Measurements from ENCODE around the gene KCNJ4.
"Not testable (repeated sequence)": the region's sequence is repeated elsewhere in the genome, so short reads cannot be mapped to it uniquely, and the experiment has no call there.

Gene KCNJ4

DNA sequence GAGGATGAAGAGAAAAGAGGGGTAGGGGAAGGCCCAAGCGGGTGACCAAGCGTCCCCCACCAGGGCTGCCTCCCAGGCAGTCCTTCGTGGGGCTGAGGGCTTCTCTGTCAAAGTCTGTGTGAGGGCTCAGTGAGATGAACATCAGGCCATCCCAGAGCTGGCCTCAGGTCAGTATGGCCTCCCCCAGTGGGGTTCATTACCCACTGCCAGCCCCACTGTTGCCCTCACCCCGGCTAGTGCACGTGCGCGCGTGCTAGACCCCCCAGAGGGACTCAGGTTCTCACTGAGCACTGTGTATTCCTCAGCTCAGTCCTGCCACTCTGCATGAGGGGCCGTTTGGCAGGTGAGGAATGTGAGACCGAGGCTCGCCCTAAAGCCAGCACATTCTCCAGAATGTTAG, 16.2 kb upstream of the KCNJ4 start:
- no peak for DNase-seq (ENCODE audit: low read depth in 2 of 2)

DNA sequence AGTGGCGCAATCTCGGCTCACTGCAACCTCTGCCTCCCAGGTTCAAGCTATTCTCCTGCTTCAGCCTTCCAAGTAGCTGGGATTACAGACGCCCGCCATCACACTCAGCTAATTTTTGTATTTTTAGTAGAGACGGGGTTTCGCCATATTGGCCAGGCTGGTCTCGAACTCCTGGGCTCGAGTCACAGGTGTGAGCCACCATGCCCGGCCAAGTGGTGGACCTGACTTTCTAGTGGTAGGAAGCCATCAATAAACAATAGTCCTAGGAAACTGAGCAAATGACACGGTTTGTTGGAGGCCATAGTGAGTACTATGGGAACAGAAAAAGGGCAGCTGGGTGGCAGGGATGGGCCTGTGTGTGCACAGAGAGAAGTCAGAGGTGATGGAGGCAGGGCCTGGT, 15.2 kb upstream of the KCNJ4 start:
- DNase-seq (ENCODE audit: low read depth in 2 of 2), result not testable (repeated sequence)

DNA sequence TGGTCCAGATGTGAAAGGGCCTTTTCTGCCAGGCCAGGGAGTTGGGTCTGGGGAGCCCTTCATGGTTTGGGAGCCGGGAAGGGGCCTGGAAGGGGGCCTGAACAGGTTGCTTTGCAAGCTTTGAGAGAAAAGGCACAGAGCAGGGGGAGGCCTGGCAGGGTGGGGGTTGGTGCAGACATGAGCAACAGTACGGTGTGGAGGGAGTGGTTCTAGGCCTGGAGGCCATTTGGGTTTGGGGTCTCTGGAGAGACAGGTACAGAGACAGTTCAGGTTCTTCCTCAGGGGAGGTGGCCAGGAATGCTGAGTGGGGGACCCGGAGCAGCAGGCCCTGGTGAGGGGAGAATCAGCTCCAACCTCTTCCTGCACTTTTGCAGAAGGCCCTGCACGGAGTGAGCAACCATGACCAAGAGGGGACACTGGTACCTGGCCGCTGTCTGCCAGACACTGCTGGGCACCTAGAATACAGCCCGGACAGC, 14.3 kb upstream of the KCNJ4 start:
- no peak for DNase-seq (ENCODE audit: low read depth in 2 of 2)

DNA sequence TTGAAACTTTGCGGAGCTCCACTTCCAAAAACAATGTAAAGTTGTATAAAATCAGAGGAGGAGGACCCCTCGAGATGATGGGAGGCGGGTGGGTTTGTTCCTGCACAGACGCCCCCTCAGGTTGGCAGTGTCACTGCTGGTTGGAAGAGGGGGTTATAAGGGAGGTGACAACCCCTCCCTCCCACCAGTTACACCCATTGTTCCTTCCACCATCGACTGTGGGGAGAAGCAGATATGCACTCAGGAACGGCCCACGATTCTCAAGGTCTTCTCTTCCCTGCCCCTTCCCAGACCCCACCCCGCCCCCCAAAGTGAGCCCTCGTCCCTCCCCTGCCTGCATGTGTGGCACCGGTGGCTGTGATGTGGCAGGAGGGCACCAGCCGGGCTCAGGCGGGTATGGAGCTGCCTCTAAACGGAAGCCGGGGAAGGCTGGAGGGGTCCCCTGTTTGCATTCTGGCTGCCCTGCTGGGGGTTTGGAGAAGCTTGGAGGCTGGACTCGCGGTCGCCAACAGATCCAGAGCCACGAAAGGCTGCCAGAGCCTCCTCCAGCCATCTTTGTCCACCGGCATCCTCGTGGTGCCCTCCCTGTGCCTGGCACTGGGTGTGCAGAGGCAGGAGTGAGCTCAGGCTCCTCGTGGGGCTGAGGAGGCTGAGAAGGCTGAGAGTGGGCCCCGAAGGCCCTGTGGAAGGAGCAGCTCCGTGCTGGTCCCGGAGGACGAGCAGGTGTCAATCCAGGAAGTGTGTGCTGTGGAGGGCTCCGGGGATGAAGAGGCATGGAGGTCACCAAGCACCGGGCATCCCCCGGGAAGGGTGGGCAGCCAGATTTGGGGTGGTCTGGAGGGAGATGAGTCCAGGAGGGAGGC, 13.7 kb upstream of the KCNJ4 start:
- no peak for DNase-seq (ENCODE audit: low read depth in 2 of 2)

DNA sequence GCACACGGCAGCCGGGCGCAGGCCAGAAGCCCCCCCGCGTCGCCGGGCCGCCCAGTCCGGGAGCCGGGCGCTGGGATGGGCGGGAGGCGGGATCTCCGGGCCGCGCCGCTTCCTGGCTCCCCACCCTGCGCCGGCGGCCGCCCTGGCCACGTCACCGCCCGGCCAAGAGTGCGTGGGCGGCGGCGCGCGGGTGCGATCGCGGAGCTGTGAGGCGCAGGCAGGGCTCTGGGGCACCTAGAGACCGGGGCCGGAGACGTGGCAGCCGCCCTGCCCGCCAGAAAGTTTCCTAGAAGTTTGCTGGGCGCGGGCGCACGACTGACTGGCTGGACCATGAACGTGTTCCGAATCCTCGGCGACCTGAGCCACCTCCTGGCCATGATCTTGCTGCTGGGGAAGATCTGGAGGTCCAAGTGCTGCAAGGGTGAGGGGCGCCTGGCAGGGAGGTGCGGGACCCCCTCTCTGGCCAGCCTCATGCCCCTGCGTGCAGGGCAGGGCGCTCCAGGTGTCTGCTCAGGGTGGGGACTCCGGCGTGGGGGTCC, 13.0 kb upstream of the KCNJ4 start, which contains the start of gene KDELR3:
KDELR3 (plus strand) TSS at position 193 of the 539 bp plus-strand sequence; CDS start at position 331, 138 bp downstream.
- peak in 1 of 2 donors; percentile 11 for DNase-seq (ENCODE audit: low read depth in 2 of 2)

DNA sequence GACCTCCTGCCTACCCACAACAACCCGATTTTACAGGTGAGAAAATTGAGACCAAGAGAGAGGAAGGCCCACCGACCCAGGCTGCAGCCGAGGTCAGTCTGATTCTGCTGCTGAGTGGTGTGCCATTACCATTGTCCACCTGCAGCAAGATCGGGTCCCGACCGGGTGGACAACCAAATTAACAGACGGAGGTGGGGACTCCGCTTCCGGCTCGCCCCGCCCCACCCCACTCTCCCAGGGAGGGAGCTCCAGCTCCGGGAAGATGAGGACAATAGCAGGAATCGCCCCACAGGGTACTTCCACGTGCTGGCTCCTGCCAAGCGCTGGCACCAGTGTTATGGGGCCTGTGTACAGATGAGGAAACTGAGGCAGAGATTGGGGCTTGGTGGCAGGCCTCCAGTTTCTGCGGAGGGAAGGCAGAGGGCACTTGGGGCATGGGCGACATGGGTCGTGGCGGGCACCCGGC, 12.5 kb upstream of the KCNJ4 start:
- DNase-seq (ENCODE audit: low read depth in 2 of 2), result no peak

DNA sequence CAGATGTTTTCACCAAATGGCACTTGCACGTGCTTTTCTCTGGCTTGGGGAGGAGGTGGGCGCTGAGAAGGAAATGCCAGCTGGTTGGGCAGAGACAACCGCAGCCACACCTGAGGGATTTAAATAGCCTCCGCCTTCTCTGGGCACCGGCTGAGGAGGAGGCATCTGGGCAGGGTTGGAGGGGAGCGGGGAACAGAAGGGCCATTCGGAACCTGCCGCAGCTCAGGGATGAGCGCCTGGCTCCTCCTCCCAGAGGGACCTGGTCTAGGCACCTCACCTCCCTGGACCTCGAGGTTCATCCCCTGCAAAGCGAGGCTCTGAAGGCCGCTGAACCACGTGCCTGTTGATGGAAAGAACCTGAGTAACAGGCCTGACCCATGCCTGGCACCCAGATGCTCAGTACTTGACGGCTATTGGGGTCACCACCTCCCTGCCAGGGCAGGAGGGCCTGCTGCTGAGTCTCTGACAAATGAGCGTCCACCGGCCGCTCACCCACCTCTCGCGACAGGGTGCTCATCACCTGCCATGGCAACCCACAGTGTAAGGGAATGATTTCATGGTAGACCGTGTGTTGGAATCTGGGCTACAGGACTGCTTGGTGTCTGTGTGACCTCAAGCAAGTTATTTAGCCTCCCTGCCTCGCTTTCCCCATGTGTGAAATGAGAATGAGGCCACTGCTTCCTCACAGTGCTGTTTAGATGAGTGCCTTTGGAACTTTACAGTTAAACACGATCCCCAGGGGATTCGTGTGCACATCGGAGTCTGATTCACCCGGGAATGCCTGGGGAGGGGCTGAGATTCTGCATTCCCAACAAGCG, 10.9 kb upstream of the KCNJ4 start:
- no peak for DNase-seq (ENCODE audit: low read depth in 2 of 2)

DNA sequence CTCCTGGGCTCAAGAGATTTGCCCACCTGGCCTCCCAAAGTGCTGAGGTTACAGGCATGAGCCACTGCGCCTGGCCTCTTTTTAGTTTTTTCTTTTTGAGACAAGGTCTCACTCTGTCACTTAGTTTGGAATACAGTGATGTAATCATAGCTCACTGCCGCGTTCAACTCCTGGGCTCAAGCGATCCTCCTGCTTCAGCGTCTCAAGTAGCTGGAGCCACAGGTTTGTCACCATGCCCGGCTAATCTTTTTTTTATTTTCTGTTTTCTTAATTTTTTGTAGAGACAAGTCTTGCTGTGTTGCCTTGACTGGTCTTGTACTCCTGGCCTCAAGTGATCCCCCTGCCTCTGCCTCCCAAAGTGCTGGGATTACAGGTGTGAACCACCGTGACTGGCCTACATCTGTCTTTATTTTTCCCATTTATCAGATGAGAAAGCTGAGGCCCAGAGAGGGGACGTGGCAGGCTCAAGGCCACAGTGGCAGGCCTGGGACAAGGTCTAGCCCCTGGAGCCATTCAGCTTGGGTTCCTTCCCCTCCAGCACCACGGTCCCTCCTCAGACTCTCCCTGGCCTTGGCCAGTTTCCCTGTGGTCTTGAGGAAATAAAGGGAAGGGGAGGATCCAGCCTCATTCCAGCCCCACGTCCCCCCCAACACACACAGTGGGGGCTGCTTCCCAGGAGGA, 10.1 kb upstream of the KCNJ4 start:
- no peak for DNase-seq (ENCODE audit: low read depth in 2 of 2)

DNA sequence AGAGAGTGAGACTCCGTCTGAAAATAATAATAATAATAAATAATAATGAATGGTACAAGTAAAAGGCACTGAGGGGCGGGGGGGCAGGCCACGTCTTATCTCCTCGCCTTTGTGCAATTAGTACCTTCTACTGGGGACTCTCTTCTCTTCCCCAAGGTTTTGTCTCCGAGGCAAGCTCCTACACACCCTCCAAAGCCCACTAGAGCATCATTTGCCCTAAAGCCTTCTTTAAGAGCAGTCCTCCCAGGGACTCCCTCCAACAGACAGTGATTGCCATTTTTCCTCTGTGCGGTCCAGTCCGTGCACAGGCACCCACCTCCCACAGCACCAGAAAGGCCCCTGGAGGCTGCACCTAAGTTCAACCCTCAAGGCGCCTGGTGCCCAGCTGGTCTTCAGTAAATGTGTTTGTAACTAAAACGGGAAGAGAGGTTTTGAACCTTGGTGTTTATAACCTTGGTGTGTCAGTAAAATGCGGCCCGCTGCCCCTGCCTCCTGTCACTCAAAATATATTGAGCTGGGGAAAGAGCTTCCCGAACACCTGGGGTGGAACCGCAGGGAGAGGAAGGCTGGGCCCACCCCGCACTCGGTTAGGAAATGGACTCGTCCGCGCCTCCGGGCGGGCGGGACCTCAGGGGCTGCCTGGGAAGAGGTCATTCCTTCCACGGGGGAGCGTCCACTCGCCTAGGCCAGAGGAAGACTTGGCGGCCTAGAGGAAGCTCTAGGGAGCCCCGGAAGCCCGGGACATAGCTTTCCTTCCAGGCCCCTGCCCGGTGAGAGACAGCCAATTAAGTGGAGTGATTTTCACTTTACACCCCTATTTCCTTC, 8.2 kb upstream of the KCNJ4 start:
- no peak for DNase-seq (ENCODE audit: low read depth in 2 of 2)

DNA sequence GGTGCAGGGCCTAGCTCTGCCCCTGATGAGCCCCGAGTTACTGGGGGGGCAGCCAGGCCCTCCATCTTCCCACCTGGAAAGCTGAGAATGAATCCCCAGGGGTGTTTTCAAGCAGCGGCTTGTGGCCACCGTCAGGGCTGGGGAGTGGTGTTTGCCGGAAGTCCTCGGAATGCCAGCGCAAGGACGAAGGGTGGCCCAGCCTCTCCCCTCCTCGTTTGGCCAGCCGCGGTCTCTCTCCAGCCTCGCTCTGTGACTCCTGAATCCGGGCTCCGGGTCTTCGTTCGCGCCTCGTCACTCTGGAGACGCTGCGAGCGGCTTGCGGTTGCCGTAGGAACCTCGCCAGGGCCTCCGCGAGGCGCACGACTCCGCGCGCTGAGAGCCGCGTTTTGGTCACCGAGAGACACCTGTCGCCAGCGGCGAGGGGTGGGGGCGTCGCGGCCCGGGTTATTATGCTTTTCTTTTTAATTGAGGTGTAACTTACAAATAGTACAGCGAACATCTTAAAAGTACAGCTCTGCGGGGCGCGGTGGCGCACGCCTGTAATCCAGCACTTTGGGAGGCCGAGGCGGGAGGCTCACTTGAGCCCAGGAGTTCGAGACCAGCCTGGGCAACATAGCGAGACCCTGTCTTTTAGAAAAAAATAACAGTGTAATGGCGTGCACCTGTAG, 6.5 kb upstream of the KCNJ4 start:
- no peak for DNase-seq (ENCODE audit: low read depth in 2 of 2)

DNA sequence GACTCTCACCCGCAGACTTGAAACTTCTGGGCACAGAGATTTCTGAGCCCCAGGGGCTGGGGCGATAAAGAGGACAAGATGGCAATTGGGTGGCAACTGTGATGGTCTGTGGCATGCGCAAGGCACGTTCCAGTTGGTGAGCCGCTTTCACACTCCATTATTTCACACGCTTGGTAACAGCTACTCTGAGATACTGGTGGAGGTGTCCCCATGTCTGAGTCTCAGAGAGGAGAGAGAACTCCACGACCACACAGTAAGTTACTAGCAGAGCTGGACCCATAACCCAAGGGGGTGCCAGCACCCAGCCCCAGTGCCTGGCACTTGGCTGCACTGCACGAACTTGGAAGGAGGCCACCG, 6.0 kb upstream of the KCNJ4 start:
- DNase-seq (ENCODE audit: low read depth in 2 of 2), result no peak

DNA sequence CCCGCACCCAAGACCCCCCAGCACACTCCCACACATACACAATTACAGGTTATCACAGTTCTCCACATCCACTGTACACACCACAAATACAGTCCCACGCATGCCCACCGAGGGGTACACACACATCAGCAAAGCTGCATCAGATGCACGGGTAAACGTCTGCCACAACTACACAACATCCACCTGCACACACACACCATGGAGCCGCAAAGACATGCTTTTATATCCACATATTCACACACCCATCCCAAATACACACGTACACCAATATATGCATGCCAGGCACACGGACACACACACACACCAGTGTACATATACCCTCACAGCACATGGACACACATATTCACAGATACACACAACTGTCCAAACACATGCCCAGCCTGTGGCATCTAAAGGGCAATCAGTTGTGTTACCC, 5.4 kb upstream of the KCNJ4 start:
- no peak for DNase-seq (ENCODE audit: low read depth in 2 of 2)

DNA sequence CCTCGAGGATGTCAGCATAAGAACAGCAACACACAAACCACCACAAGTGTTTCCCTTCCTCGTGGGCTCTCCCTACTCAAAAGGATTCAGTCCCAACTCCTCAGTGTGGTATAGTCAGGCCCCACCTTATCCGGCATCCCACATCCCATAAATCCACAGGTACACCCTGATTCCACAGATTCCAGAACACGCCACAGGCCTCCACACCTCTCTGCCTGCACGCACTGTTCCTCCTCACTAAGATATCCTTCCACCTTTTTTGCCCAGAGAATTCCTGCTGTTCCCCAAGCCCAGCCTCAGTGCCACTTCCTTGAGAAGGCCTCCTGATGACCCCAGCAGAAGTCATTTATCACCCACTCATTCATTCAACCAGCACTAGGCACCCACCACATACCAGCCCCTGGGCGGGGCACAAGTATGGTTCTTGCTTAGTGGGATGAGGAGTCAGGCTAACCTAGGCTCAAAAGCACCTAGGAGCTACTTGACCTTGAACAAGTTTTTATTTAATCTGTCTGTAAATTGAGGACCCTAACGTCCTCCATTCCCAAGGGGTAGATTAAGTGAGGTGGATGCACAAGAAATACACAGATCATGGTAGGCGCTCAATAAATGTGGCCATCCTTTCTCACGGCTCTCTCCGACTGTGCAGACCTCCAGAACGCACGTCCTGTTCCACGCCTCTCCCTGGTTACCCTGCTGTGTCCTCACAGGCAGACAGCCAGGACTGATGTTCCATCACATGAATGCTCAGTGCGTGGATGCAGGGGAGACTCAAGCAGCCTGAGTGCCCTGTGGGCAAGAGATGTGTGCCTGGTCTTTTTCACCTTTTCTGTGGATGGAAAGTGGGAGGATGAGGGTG, 2.1 kb upstream of the KCNJ4 start:
- no peak for DNase-seq (ENCODE audit: low read depth in 2 of 2)

DNA sequence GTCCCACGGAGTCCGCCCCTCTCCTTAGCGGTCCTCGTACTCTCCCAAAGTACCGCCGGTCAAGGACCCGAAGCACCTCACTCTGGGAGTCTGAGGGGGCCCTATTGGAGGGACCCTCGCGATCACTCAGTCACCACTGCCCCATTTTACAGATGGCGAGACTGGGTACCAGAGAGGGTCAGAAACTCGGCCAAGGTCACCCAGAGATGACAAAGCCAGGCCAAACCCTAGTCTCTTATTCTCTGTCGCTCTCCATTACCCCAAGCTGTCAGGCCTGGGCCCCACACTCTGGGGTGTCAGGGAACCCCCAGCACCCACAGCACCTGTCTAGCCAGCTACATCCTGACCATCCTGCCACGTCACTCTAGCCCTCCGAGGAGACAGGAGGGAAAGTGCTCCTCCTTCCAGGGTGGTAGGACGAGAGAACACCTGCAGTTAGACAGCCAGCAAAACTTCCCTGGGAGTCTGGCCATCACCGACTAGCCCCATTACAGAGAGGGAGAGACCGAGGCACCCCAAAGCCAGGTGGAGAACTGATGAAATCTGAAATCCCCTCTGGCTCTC, 1.4 kb upstream of the KCNJ4 start:
- DNase-seq (ENCODE audit: low read depth in 2 of 2), result no peak

DNA sequence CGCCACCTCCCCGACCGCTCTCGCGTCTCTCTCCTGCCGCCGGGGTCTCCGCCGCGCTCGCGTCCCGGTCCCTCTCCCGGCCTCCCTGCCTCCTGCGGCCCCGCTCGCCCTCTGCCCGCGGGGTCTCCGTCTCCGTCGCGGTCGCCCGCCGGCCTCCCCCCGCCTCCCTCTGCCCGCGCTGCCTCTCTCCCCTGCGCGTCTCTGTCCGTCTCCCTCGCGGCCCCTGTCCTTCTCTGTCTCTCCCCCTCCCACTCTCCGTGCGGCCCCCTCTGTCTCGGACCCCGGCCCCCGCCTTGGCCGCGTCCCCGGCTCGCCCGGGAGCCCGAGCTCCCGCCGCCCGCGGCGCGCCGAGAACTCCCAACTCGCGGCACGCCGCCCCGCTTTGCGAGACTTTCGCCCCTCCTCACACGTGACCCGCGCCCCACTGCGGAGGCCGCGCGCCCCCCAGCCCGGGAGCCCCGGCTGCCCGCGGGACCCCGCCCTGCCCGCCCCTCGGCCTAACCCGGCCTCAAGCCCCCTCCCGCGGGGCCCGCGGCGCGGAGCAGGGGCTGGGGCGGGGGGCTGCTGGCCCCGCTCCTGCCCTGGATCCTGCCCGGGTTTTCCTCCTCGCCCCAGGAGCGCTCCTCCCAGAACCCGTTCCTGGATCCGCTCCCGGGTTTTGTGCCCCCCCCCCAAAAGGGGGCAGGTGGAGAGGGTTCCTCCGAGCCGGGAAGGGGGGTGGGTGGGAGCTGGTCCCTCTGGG, 702 bp upstream of the KCNJ4 start:
- DNase-seq (ENCODE audit: low read depth in 2 of 2), result no peak

DNA sequence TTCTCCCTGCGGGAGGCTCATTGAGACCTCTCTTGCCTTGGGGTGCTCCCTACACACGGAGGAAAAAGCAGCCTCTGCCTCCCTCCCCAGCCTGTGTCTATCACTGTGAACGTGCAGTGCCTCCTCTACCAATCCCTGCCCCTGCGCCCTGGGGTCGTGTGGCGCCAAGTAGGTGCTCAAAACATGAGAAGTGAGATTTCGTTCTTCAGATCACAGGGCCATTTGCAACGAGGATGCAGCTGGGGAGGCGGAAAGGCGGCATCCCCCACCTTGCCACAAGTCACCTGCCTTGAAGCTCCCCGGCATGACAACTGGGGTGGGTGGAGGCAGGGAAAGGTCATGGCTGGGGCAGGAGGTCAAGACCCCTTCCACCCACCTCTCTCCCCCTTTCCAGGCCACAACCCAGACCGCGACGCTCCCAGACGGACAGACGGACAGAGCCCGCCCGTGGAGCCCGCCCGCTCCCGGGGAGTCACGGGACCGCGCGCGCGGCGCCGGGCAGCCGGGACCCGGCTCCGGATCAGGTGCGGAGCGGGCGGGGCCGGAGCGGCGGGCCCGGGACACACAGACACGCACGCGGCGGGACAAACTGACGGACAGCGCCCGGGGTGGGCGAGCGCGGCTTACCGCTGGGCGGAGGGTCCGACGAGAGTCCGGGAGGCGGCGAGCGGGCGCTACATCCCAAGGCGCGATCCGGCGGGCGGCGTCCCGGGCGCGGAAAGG, 485 bp downstream of the KCNJ4 start:
- DNase-seq (ENCODE audit: low read depth in 2 of 2), result no peak

DNA sequence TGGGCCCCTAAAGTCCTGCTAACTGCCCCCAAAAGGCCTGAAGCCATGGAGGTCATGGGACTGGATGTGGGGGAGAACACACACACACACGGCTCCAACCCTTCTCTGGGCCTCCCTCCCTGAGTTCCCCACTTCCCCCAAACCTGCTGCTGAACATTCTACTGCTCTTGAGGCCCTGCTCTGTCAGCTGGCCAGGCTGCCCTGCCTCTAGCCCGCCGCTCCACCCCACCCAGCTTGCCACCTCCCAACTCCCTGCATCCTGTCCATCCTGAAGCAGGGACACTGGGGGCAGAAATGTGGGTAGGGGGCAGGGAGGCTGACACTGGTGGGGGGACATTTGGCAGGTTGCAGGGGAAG, 1.0 kb downstream of the KCNJ4 start:
- DNase-seq (ENCODE audit: low read depth in 2 of 2), result no peak

Data from activated CD8-positive, alpha-beta memory T cell treated with anti-CD3 and anti-CD28 coated beads for 4 hours (primary cell).